CD4-positive, alpha-beta T cell treated with Interleukin-17A for 4 hours (primary cell): ENCODE measurements around the gene BSDC1.

Experiments
- DNase-seq: peaks from one replicate; pipeline ENCODE4 v3.0.0-alpha.2; 2020; ENCODE audit warnings: mixed read lengths

The BSDC1 gene

GRCh38 chr1:32335790-32336590 is 58.3 kb downstream of the BSDC1 start, which contains the start of gene MARCKSL1:
MARCKSL1 (minus strand) TSS chr1:32336233; CDS start chr1:32336033, 200 bp downstream.
- peak; percentile 95 for DNase-seq

- no peak for DNase-seq
These were observed 58.8 kb downstream of the BSDC1 start for GRCh38 chr1:32335535-32335789.

GRCh38 chr1:32334864-32335534 is 59.2 kb downstream of the BSDC1 start:
- DNase-seq = peak; percentile 82

- DNase-seq = peak; percentile 15
These were observed 59.9 kb downstream of the BSDC1 start for GRCh38 chr1:32334274-32334861.

GRCh38 chr1:32333251-32333963 is 60.8 kb downstream of the BSDC1 start:
- no peak for DNase-seq

- DNase-seq = no peak
These were observed 61.8 kb downstream of the BSDC1 start for GRCh38 chr1:32332290-32333079.

GRCh38 chr1:32331549-32331948 is 62.7 kb downstream of the BSDC1 start:
- DNase-seq = no peak

GRCh38 chr1:32330558-32331151 is 63.6 kb downstream of the BSDC1 start:
- DNase-seq = no peak

GRCh38 chr1:32329931-32330466 is 64.2 kb downstream of the BSDC1 start:
- no peak for DNase-seq

- no peak for DNase-seq
These were observed 67.0 kb downstream of the BSDC1 start for GRCh38 chr1:32327204-32327603.

GRCh38 chr1:32321712-32322291 is 72.4 kb downstream of the BSDC1 start:
- peak; percentile 60 for DNase-seq

GRCh38 chr1:32318127-32318869 is 75.9 kb downstream of the BSDC1 start:
- DNase-seq = no peak

- no peak for DNase-seq
These were observed 77.4 kb downstream of the BSDC1 start for GRCh38 chr1:32316903-32317277.
